ENCODE measurements around the gene DOCK3. TPM values are rescaled to one million over a fixed set of nuclear protein-coding genes. Genes with fewer than 3 reads are reported as not detected.

Gene DOCK3
- total RNA-seq, 1 donor = under 0.01 TPM

DNA sequence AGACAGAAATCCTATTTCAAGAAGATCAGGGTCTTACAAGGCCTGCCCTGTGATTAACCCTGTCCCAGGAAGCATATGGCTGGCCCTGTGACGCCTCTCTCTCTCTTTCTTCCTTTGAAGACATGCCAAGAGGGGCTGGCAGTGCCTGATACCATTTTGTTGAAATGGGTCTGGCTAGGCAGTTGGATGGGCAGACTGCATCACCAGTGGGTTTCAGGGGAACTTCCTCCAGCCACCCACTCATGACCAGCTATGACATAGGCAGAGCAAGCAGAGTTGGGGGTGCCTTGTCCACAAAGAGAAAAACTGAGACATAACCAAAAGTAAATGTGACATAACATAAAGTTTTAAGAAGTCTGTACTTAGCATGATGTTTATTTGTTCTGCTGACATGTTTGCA is 679.0 kb downstream of the DOCK3 start:
- DNase-seq (ENCODE audit: low read depth) = no peak
- no peak overlapping the region for H3K4me3 ChIP-seq (ENCODE audit: low read depth, low read length)
- TF ChIP-seq, protein P1, sequence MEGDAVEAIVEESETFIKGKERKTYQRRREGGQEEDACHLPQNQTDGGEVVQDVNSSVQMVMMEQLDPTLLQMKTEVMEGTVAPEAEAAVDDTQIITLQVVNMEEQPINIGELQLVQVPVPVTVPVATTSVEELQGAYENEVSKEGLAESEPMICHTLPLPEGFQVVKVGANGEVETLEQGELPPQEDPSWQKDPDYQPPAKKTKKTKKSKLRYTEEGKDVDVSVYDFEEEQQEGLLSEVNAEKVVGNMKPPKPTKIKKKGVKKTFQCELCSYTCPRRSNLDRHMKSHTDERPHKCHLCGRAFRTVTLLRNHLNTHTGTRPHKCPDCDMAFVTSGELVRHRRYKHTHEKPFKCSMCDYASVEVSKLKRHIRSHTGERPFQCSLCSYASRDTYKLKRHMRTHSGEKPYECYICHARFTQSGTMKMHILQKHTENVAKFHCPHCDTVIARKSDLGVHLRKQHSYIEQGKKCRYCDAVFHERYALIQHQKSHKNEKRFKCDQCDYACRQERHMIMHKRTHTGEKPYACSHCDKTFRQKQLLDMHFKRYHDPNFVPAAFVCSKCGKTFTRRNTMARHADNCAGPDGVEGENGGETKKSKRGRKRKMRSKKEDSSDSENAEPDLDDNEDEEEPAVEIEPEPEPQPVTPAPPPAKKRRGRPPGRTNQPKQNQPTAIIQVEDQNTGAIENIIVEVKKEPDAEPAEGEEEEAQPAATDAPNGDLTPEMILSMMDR (IDR thresholded peaks at IDR 0.05; ENCODE audit: insufficient read depth, low read depth, low read length) = no peak

DNA sequence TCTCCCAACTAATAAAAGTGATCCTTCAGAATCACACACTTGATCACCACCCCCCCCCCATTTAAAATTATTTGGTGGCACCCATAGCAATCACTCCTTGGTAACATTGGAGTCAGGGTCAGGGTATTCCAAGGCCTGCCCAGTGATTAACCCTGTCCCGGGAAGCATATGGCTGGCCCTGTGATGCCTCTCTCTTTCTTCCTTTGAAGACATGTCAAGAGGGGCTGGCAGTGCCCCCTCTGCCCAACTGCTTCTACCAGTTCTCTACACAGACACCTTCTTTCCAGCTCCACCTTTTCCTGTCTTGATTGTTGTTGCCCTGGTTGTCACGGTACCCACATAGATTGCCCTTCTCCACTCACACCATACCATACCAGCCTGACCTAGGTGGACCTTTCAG is 679.4 kb downstream of the DOCK3 start:
- DNase-seq (ENCODE audit: low read depth) = no peak
- TF ChIP-seq, protein P1 (IDR thresholded peaks at IDR 0.05; ENCODE audit: insufficient read depth, low read depth, low read length) = no peak
- H3K4me3 ChIP-seq (ENCODE audit: low read depth, low read length) = no peak overlapping the region

DNA sequence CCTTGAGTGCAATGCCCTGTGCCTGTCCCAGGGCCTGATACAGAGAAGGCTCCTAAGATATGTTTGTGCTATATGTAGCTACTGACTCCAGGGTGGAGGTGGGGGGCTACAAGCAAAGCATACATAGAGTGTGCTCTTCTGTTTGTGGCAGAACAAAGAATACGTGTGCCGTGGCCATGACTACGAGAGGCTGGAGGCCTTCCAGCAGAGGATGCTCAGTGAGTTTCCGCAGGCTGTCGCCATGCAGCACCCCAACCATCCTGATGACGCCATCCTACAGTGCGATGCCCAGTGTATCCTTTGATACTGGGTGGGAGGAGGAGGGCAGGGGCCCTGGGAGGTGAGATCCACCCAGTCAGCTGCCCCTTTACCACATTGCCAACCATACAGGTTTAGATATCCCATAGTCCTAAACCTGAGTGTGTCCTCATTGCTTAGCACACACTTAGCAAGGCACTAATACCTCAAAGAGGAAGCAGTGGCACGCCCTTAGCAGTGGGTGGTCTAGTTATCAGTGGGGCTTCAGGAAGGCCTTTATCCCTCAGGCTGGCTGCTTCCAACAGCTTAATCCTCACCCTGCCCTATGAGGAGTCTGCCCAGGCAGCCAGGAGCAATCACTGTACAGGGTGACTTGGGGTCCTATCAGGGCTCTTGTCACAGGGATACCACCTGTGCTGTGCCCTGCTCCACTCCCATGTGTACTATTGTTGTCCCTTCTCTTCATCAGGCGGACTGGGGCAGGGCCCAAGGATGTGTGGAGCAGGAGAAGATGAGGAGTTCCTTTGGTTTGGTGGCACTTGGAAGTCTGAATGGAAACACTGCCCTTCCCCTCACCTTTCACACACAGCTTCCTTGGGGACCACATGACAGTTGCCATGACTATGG is 680.2 kb downstream of the DOCK3 start:
- no peak overlapping the region for H3K4me3 ChIP-seq (ENCODE audit: low read depth, low read length)
- TF ChIP-seq, protein P1 (IDR thresholded peaks at IDR 0.05; ENCODE audit: insufficient read depth, low read depth, low read length) = no peak
- no peak for DNase-seq (ENCODE audit: low read depth)

- no peak overlapping the region for H3K4me3 ChIP-seq (ENCODE audit: low read depth, low read length)
- TF ChIP-seq, protein P1 (IDR thresholded peaks at IDR 0.05; ENCODE audit: insufficient read depth, low read depth, low read length) = no peak
- no peak for DNase-seq (ENCODE audit: low read depth)
Observed at GRCh38 chr3:51355891-51356578, 681.3 kb downstream of the DOCK3 start.

DNA sequence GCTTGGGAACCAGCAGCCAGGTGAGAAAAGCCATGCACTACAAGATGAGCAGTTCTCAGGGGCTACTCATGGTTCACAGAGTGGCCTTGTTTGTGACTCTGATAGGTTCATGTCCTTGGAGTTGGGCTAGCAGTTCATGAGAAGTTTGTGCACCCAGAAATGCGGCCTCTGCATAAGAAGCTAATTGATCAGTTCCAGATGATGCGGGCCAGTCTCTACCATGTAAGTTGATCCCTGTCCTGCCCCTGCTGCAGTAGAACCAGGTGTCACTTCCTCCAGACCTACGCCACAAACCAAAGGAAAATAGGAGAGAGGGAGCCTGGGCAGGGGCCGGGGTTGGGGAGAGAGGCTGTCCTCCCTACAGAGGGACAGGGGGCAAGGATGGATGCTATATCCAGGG is 683.1 kb downstream of the DOCK3 start:
- DNase-seq (ENCODE audit: low read depth) = no peak
- no peak overlapping the region for H3K4me3 ChIP-seq (ENCODE audit: low read depth, low read length)
- TF ChIP-seq, protein P1 (IDR thresholded peaks at IDR 0.05; ENCODE audit: insufficient read depth, low read depth, low read length) = no peak

- TF ChIP-seq, protein P1 (IDR thresholded peaks at IDR 0.05; ENCODE audit: insufficient read depth, low read depth, low read length) = no peak
- H3K4me3 ChIP-seq (ENCODE audit: low read depth, low read length) = no peak overlapping the region
Observed at GRCh38 chr3:51358981-51359380, 684.3 kb downstream of the DOCK3 start.

More at GRCh38 chr3:51358981-51359380, 684.3 kb downstream of the DOCK3 start:
- no peak for DNase-seq (ENCODE audit: low read depth)
